ENCODE data around the gene SMYD1. TPM values are rescaled to one million over a fixed set of nuclear protein-coding genes. Genes with fewer than 3 reads are reported as not detected.

The SMYD1 gene
- total RNA-seq, 4 donors from 2014 or later = 0.04 TPM; not detected in 3

DNA sequence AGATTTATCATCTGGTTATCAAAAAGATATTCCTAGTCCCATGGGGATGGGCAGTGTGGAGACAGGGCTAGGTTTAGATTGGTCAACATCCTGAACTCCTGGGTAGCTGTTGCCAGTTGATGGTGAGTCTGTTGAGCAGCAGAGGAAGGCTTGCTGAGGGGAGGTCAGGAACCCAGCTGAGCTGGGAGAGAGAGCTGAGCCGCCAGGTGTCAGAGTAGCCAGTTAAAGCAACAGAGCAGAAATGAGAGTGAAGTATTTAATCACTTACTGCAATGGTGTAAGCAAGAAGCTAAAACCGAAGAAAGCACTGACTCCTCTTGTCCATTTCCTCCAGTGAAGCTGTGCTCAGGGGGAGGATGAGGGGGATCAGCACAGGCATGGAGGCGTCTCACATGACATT lies 29.6 kb downstream of the SMYD1 start:
- no peak overlapping the region for H3K4me3 ChIP-seq (ENCODE audit: low read depth, poor library complexity, severe bottlenecking)
- WGBS, 2 donors = 79 to 81% methylated on average over 3 of the region's 3 CpGs
- DNase-seq (ENCODE audit: low spot score in 2 of 2) = no peak
- TF ChIP-seq POLR2A (IDR thresholded peaks at IDR 0.05) = no peak
- TF ChIP-seq, protein P1, sequence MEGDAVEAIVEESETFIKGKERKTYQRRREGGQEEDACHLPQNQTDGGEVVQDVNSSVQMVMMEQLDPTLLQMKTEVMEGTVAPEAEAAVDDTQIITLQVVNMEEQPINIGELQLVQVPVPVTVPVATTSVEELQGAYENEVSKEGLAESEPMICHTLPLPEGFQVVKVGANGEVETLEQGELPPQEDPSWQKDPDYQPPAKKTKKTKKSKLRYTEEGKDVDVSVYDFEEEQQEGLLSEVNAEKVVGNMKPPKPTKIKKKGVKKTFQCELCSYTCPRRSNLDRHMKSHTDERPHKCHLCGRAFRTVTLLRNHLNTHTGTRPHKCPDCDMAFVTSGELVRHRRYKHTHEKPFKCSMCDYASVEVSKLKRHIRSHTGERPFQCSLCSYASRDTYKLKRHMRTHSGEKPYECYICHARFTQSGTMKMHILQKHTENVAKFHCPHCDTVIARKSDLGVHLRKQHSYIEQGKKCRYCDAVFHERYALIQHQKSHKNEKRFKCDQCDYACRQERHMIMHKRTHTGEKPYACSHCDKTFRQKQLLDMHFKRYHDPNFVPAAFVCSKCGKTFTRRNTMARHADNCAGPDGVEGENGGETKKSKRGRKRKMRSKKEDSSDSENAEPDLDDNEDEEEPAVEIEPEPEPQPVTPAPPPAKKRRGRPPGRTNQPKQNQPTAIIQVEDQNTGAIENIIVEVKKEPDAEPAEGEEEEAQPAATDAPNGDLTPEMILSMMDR (IDR thresholded peaks at IDR 0.05) = no peak
- intact Hi-C loops (cut with DNase I; ENCODE audit: low total_unique reads) = no loop called here

DNA sequence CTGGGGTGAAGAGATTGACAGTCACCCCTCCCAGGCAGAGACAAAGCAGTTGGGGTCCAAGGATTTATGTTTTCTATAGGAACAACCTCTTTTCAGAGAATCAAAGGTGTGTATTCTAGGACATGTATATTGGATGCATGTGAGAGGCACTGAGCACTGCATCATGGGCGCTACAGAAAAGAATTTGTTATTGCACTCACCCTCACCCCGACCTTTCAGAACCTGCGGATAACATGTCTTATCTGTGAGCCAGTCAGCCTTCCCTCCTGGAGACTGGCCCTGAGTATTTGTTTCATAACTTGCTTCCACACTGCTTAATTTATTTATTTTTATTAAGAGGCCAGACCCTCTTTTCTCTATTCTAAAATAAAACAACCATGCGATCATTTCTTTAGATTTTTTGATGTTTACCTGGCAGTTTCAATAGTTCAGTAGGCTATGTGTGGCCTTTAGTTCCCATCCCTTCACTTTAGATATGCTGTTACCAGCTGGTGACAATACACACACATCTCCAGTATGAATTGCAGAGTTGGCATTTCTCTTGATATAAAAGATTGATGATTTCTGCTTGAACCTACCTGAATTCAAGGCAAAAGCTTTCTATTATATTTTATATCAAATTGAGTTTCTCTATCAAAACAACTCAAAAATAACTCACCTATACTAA lies 30.4 kb downstream of the SMYD1 start:
- TF ChIP-seq, protein P1 (IDR thresholded peaks at IDR 0.05) = no peak
- TF ChIP-seq POLR2A (IDR thresholded peaks at IDR 0.05) = no peak
- whole genome bisulfite sequencing, 2 donors = 94 to 97% methylated on average over 4 of the region's 4 CpGs
- H3K4me3 ChIP-seq (ENCODE audit: low read depth, poor library complexity, severe bottlenecking) = no peak overlapping the region
- intact Hi-C loops (cut with DNase I; ENCODE audit: low total_unique reads) = no loop called here
- no peak for DNase-seq (ENCODE audit: low spot score in 2 of 2)

DNA sequence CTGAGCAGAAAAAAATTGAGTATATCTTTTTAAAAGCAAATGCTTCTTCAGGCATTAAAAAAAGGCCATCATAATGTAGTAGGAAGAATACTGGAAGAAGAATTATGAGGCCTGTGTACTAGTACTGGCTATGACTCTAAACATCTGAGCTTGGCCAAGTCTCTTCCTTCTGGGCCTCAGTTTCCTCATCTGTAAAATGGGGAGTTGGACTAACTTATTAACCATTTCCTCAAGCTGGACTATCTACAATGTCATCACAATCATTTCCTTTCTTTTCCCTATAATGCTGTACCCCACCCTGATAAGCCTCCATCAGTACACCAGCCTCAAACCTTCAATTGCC lies 30.9 kb downstream of the SMYD1 start:
- intact Hi-C loops (cut with DNase I; ENCODE audit: low total_unique reads) = no loop called here
- TF ChIP-seq, protein P1 (IDR thresholded peaks at IDR 0.05) = no peak
- TF ChIP-seq POLR2A (IDR thresholded peaks at IDR 0.05) = no peak
- DNase-seq (ENCODE audit: low spot score in 2 of 2) = no peak
- H3K4me3 ChIP-seq (ENCODE audit: low read depth, poor library complexity, severe bottlenecking) = no peak overlapping the region

DNA sequence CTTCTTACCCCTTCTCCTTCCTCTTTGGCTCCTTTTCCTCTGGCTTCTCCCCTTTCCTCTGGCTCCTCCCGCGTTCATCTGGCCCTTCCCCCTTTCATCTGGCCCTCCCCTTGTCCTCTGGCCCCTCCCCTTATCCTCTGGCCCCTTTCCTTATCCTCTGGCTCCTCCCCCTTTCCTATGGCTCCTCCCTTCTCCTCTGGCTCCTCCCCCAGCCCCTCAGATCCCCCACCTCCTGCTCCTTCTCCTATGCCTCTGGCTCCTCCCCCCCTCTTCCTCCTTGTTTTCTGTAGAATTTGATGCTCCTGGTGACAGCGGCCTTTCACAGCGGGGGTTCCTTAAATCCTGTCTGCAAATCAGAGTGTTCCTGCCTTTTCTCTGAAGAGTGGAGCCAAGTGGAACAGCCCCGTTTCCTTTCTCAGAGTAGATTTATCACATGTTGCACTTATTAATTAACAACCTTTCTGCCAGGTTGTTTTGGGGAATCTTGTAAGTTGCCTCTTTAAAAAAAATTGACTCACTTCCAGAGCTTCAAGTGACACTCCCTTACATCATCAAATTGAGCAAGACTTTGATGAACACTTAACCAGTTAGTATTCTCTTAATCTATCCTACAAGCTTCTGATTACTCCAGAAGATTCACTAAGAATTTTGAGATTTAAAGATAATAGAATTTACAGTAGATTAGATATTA lies 32.3 kb downstream of the SMYD1 start:
- intact Hi-C loops (cut with DNase I; ENCODE audit: low total_unique reads) = no loop called here
- TF ChIP-seq POLR2A (IDR thresholded peaks at IDR 0.05) = no peak
- TF ChIP-seq, protein P1 (IDR thresholded peaks at IDR 0.05) = no peak
- no peak overlapping the region for H3K4me3 ChIP-seq (ENCODE audit: low read depth, poor library complexity, severe bottlenecking)
- DNase-seq (ENCODE audit: low spot score in 2 of 2) = no peak
- 25 to 32% methylated on average over 5 of the region's 5 CpGs for WGBS, 2 donors

DNA sequence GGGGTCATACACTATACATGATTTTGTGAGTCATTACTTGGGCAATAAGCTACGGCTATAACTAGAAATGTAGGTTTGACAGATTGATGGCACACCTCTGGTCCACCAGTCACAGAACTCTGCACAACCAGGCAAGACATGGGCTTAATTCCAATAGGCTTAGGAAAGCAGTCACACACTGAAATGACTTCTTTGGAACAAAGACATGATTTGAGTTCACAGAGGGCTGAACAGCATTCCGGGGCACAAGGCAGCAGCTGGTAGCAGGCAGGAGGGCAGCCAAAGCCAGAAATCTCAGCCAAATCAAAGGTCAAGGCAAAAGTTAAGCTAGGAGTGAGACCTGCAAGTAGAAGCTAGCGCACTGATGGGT lies 32.8 kb downstream of the SMYD1 start:
- WGBS, 2 donors = 54 to 61% methylated on average over 3 of the region's 3 CpGs
- DNase-seq (ENCODE audit: low spot score in 2 of 2) = no peak
- intact Hi-C loops (cut with DNase I; ENCODE audit: low total_unique reads) = no loop called here
- H3K4me3 ChIP-seq (ENCODE audit: low read depth, poor library complexity, severe bottlenecking) = no peak overlapping the region
- TF ChIP-seq, protein P1 (IDR thresholded peaks at IDR 0.05) = no peak
- no peak for TF ChIP-seq POLR2A (IDR thresholded peaks at IDR 0.05)

DNA sequence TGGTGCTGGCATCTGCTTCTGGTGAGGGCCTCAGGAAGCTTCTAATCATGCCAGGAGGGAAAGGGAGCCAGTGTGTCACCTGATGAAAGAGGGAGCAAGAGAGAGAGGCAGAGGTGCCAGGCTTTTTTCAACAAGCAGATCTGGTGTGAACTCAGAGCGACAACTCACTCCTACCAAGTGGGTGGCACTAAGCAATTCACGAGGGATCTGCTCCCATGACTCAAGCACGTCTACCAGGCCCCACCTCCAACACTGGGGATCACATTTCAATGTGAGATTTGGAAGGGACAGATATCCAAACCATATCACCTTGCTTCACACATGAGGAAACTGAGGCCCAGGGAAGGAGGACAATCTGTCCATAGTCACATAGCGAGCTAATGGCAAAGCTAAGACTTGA lies 41.2 kb downstream of the SMYD1 start:
- 53 to 74% methylated on average over 4 of the region's 4 CpGs for WGBS, 2 donors
- no peak for DNase-seq (ENCODE audit: low spot score in 2 of 2)
- TF ChIP-seq, protein P1 (IDR thresholded peaks at IDR 0.05) = no peak
- no peak for TF ChIP-seq POLR2A (IDR thresholded peaks at IDR 0.05)
- intact Hi-C loops (cut with DNase I; ENCODE audit: low total_unique reads) = no loop called here
- H3K4me3 ChIP-seq (ENCODE audit: low read depth, poor library complexity, severe bottlenecking) = no peak overlapping the region

Data from lower leg skin (tissue), 4 donors.